Prostate gland (tissue), 2 donors: ENCODE data around the gene YBX2. TPM values are rescaled to one million over a fixed set of nuclear protein-coding genes. Genes with fewer than 3 reads are reported as not detected.

Experiments
- DNase-seq: peaks from one replicate; pipeline ENCODE4 v3.0.0-alpha.2; 2019; ENCODE audit warnings: low spot score
- H3K27ac ChIP-seq, 2 donors: fragments of 200-600 bp; sonication (generic); 2 replicates each; pipeline ENCODE4 v1.5.1; 2017 to 2019
- H3K27me3 ChIP-seq: fragments of 200-600 bp; sonication (generic); replicated peaks from 2 replicates; pipeline ENCODE4 v1.5.1; 2019; ENCODE audit not compliant: insufficient read depth
- H3K36me3 ChIP-seq, 2 donors: fragments of 200-600 bp; sonication (generic); 1 replicate in 1 of 2; 2 replicates in 1 of 2; pipeline versions ENCODE4 v1.5.1 to v1.8.1; 2017 to 2019
- H3K4me1 ChIP-seq: fragments of 200-600 bp; sonication (generic); replicated peaks from 2 replicates; pipeline ENCODE4 v1.5.1; 2019
- H3K4me3 ChIP-seq, 2 donors: fragments of 200-600 bp; sonication (generic); 2 replicates each; pipeline ENCODE4 v1.5.1; 2017 to 2019
- H3K9me3 ChIP-seq: fragments of 200-600 bp; sonication (generic); 2 replicates; pipeline ENCODE4 v1.5.1; 2017
- POLR2A ChIP-seq: fragments of 450-650 bp; IDR thresholded peaks from one replicate; pipeline ENCODE4 v1.6.1; 2016; ENCODE audit warnings: antibody characterized with exemption, mild to moderate bottlenecking
- POLR2AphosphoS5 ChIP-seq: sonication (generic); formaldehyde crosslinking; IDR thresholded peaks from one replicate; pipeline ENCODE4 v1.6.1; 2017; ENCODE audit warnings: antibody characterized with exemption
- WGBS: methylation state at CpG from one replicate; pipeline ENCODE4 v1.1.5; 2018; 5-methylcytosine and 5-hydroxymethylcytosine counted together
- intact Hi-C: fragments of 100-400 bp; cut with DNase I; formaldehyde crosslinking; loops from one replicate; pipeline ENCODE4 v1.14.2; 2022
- total RNA-seq, 2 donors: library from RNA; depleted of rRNA; stranded (reverse); fragments of >200 nt; gene quantifications; one replicate each; pipeline ENCODE4 v1.1.0, GENCODE V29; 2016
- TF ChIP-seq, protein P1 (sequence below), 4 experiments: fragments of 200-600 bp in 2 of 4; fragments of 450-650 bp in 2 of 4; sonication (generic) in 2 of 4; IDR thresholded peaks; 1 replicate in 3 of 4; 2 replicates in 1 of 4; pipeline ENCODE4 v1.5.1; 2016 to 2019; ENCODE audit warnings: antibody characterized with exemption in 4 of 4, mild to moderate bottlenecking in 2 of 4, moderate library complexity in 2 of 4

YBX2 gene
- total RNA-seq, 2 donors from 2014 or later, result 0.64 to 49.1 TPM

DNA sequence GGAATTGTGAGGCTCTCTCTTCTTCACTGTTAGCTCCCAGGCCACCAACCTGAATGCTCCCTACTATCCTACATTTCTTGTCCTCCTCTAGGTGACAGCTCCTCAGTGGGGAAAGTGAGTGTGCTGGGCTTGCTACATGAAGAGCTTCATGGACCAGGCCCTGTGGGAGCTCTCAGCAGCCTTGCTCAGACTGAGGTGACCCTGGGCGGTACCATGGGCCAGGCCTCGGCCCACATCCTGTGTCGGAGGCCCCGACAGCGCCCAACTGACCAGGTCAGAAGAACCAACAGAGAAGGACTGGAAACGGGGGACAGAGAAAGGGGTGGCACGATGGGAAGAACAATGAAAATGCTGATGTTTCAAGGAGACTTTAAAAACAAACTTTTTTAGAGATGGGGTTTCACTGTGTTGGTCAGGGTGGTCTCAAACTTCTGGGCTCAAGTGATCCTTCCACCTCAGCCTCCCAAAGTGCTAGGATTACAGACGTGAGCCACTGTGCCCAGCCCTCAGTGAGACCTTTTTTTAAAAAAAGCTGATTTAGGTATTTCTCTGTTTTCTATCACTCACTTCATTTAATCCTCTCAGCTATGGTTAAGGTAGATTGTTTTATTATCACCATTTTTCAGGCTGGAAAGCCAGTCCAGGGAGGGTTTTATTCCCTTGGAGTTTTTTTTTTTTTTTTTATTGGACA lies 37.5 kb downstream of the YBX2 start:
- Histone ChIP-seq H3K9me3 (no peaks in the 10 kb centered on the region), H3K27ac (no peak overlapping the region), H3K4me1 (peaks cover 8% of the 10 kb centered on the region), H3K36me3 (no peaks in the 10 kb centered on the region), H3K4me3 (no peak overlapping the region), H3K27me3 (no peaks in the 10 kb centered on the region)
- WGBS, result 89% methylated on average over 8 of the region's 8 CpGs
- TF ChIP-seq POLR2A (no peak), POLR2AphosphoS5 (no peak)
- TF ChIP-seq, protein P1, sequence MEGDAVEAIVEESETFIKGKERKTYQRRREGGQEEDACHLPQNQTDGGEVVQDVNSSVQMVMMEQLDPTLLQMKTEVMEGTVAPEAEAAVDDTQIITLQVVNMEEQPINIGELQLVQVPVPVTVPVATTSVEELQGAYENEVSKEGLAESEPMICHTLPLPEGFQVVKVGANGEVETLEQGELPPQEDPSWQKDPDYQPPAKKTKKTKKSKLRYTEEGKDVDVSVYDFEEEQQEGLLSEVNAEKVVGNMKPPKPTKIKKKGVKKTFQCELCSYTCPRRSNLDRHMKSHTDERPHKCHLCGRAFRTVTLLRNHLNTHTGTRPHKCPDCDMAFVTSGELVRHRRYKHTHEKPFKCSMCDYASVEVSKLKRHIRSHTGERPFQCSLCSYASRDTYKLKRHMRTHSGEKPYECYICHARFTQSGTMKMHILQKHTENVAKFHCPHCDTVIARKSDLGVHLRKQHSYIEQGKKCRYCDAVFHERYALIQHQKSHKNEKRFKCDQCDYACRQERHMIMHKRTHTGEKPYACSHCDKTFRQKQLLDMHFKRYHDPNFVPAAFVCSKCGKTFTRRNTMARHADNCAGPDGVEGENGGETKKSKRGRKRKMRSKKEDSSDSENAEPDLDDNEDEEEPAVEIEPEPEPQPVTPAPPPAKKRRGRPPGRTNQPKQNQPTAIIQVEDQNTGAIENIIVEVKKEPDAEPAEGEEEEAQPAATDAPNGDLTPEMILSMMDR (IDR thresholded peaks at IDR 0.05), result no peak
- DNase-seq, result no peak
- intact Hi-C loops, result no loop called here

DNA sequence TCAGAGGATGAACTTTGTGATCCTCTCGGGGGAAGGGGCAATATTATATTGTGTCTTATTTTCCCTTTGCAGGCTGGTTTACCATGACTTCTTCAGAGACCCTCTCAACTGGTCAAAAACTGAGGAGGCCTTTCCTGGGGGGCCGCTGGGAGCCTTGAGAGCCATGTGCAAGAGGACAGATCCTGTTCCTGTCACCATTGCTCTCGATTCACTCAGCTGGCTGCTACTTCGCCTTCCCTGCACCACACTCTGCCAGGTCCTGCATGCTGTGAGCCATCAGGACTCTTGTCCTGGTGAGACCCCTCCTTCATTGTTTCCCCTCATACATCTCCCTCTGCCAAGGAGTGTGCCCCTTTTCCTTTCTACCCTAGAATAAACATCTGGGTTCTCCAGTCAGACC lies 39.9 kb downstream of the YBX2 start:
- H3K36me3 ChIP-seq, result no peaks in the 10 kb centered on the region
- no peak for TF ChIP-seq POLR2AphosphoS5
- TF ChIP-seq, protein P1 (IDR thresholded peaks at IDR 0.05), result no peak
- TF ChIP-seq POLR2A, result no peak
- no peaks in the 10 kb centered on the region for H3K27me3 ChIP-seq
- peak overlapping the region in 1 of 2 donors; percentile 63 for H3K27ac ChIP-seq
- WGBS, result 89% methylated on average over 4 of the region's 4 CpGs
- no peak overlapping the region for H3K4me3 ChIP-seq
- H3K4me1 ChIP-seq, result peaks cover 12% of the 10 kb centered on the region
- no peak for DNase-seq
- intact Hi-C loops, result no loop called here
- no peaks in the 10 kb centered on the region for H3K9me3 ChIP-seq

DNA sequence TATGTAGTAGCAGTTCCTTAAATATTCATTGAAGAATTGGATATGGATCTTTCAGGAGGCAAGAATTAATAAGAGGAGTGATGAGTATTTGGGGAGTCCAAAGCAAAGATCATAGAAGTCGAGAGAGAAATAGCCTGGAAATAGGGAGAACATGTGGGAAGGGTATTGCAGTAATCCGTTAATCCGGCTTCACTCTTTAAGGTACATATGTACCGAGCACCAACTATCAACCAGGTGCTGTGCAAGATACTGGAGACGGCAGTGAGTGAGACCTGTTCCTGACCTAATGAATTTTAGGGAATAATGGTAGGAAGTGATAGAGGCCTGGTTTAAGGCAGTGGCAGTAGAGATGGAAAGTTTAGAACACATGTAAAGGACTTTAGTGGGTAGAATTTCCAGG lies 41.4 kb downstream of the YBX2 start:
- H3K4me1 ChIP-seq, result peaks cover 13% of the 10 kb centered on the region
- DNase-seq, result no peak
- TF ChIP-seq POLR2A (no peak), POLR2AphosphoS5 (no peak)
- TF ChIP-seq, protein P1 (IDR thresholded peaks at IDR 0.05), result no peak
- no peaks in the 10 kb centered on the region for H3K27me3 ChIP-seq
- no peaks in the 10 kb centered on the region for H3K9me3 ChIP-seq
- H3K27ac ChIP-seq, result peak overlapping the region; percentile 100
- H3K4me3 ChIP-seq, result peak overlapping the region; percentile 98
- intact Hi-C loops, result loop anchor here (2.0 kb wide), 1 partner anchor 28 kb away; the partner anchor contains the start of gene SLC2A4
- WGBS, result 68% methylated on average over 5 of the region's 5 CpGs
- no peaks in the 10 kb centered on the region for H3K36me3 ChIP-seq

DNA sequence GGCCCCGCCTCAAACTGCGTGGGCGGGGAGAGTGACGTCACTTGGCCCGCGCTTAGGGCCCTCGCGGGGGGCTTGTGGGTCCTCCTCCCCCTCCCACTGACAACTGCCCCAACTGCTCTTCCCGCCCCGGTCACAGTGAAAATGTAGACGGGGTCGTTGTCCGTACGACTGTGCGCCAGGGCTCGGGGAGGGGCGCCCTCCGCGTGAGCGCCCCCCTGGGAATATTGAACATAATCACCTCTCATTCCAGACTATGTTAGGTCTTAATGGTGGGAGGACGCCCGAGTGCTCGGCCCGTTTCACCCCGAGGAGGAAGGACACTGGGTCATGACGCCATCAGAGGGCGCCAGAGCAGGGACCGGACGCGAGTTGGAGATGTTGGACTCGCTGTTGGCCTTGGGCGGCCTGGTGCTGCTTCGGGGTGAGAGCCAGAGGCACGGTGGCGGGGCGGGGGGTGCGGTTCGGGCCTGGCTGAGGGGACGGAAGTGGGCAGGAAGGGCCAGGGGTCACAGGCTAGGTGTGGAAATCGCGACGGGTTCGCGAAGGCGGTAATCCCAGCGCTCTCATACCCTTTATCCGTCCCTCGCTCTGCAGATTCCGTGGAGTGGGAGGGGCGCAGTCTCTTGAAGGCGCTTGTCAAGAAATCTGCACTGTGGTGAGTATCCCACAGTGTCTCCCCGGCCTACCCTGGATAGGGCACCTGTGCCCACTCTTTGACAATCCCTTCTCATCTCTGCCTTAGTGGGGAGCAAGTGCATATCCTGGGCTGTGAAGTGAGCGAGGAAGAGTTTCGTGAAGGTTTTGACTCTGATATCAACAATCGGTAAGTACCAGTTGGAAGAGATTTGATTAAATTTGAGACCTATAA lies 42.0 kb downstream of the YBX2 start, which contains the start of gene ELP5:
Gene ELP5, plus strand, starts transcription at position 40 of the 868 bp plus-strand sequence. Its CDS starts 336 bp downstream, at position 376.
- peak within 1 kb of the TSS; percentile 98 for H3K4me3 ChIP-seq
- peak; percentile 43 for TF ChIP-seq POLR2A
- TF ChIP-seq, protein P1 (IDR thresholded peaks at IDR 0.05), result peak in 3 of 4 experiments; percentile 58 to 62 (median 58)
- TF ChIP-seq POLR2AphosphoS5, result peak; percentile 63
- 3% methylated on average over 35 of the region's 55 CpGs for WGBS
- peaks cover 13% of the 10 kb centered on the region for H3K4me1 ChIP-seq
- H3K9me3 ChIP-seq, result no peaks in the 10 kb centered on the region
- no peaks in the 10 kb centered on the region for H3K27me3 ChIP-seq
- intact Hi-C loops, result loop anchor here (2.0 kb wide), 1 partner anchor 28 kb away; the partner anchor contains the start of gene SLC2A4
- no peaks in the 10 kb centered on the region for H3K36me3 ChIP-seq
- H3K27ac ChIP-seq, result peak within 1 kb of the TSS; percentile 100
- peak; percentile 88 for DNase-seq
